HG03139 (cell line): ENCODE data around the gene SRSF4.

ENCODE experiments used
- ATAC-seq: cut with Tn5 transposase; IDR thresholded peaks from one replicate; pipeline ENCODE4 v1.9.1; 2021; ENCODE audit not compliant: unreplicated experiment

The SRSF4 gene

DNA sequence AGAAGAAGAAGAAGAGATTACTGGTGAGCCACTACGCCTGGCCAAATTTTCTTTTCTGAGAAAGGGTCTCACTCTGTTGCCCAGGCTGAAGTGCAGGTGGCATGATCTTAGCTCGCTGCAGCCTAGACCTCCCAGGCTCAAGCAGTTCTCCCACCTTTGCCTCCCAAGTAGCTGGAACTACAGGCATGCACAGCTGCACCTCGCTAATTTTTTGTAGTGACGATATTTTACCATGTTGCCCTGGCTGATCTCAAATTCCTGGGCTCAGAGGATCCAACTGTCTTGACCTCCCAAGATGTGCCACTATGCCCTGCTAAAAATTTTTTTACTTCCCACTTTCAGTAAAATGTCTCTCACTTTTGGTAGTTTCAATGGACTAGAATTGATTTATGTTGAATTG, 82.4 kb downstream of the SRSF4 start:
- no peak for ATAC-seq
